Muscle of leg (tissue), 11 donors: Measurements from ENCODE around the gene ARG2. TPM values are rescaled to one million over a fixed set of nuclear protein-coding genes. Genes with fewer than 3 reads are reported as not detected.

ENCODE experiments used
- DNase-seq: peaks from one replicate; pipeline ENCODE4 v3.0.0; 2013
- H3K27ac ChIP-seq: one replicate; pipeline ENCODE4 v1.5.1; 2013; ENCODE audit warnings: mild to moderate bottlenecking, low read length, control low read depth
- H3K27me3 ChIP-seq: one replicate; pipeline ENCODE4 v1.6.1; 2013; ENCODE audit warnings: low read length; ENCODE audit not compliant: control insufficient read depth, insufficient read depth
- H3K36me3 ChIP-seq: one replicate; pipeline ENCODE4 v1.6.1; 2013; ENCODE audit warnings: low read length; ENCODE audit not compliant: control insufficient read depth, insufficient read depth
- H3K4me1 ChIP-seq: one replicate; pipeline ENCODE4 v1.6.1; 2013; ENCODE audit warnings: low read length; ENCODE audit not compliant: control insufficient read depth, insufficient read depth
- H3K4me3 ChIP-seq: one replicate; pipeline ENCODE4 v1.5.1; 2013; ENCODE audit warnings: low read length, control low read depth
- H3K9me3 ChIP-seq: replicated peaks from 2 replicates; pipeline ENCODE4 v1.6.1; 2013; ENCODE audit warnings: low read depth, low read length; ENCODE audit not compliant: control insufficient read depth
- WGBS: methylation state at CpG from one replicate; pipeline ENCODE4 v1.1.5; 2013; ENCODE audit warnings: missing lambda C conversion rate; ENCODE audit not compliant: insufficient coverage; 5-methylcytosine and 5-hydroxymethylcytosine counted together
- polyA plus RNA-seq, 8 donors: library from polyadenylated mRNA; unstranded; fragments of 120-200 nt; gene quantifications; one replicate each; pipeline versions ENCODE4 v1.2.1 to v1.2.3, GENCODE V29; 2013; ENCODE audit warnings: inconsistent platforms in 1 of 8, low replicate concordance in 1 of 8; ENCODE audit not compliant: insufficient read length in 8 of 8, insufficient read depth in 1 of 8
- total RNA-seq: library from RNA; stranded (reverse); fragments of 120-200 nt; gene quantifications from one replicate; pipeline ENCODE4 v1.2.4, GENCODE V29; 2013

ARG2 gene
- total and polyA plus RNA-seq, 9 donors, result 1.0 to 3.1 (median 2.0) TPM

GRCh38 chr14:67675219-67675582, 55.5 kb downstream of the ARG2 start:
- Histone ChIP-seq H3K36me3 (peaks cover 21% of the 10 kb centered on the region), H3K9me3 (no peaks in the 10 kb centered on the region), H3K4me1 (peaks cover 17% of the 10 kb centered on the region), H3K4me3 (peak overlapping the region; percentile 89), H3K27ac (peak overlapping the region; percentile 99), H3K27me3 (no peaks in the 10 kb centered on the region)
- no peak for DNase-seq
- 8% methylated on average over 12 of the region's 16 CpGs for WGBS

- H3K4me3 ChIP-seq, result no peak overlapping the region
- H3K9me3 ChIP-seq, result no peaks in the 10 kb centered on the region
- H3K27ac ChIP-seq, result no peak overlapping the region
- 100% methylated on average over 1 of the region's 2 CpGs for WGBS
- DNase-seq, result no peak
- H3K4me1 ChIP-seq, result peaks cover 8% of the 10 kb centered on the region
- peaks cover 38% of the 10 kb centered on the region for H3K36me3 ChIP-seq
- no peaks in the 10 kb centered on the region for H3K27me3 ChIP-seq
Observed at GRCh38 chr14:67679006-67679405, 59.3 kb downstream of the ARG2 start.

GRCh38 chr14:67680121-67680602, 60.4 kb downstream of the ARG2 start:
- H3K9me3 ChIP-seq, result no peaks in the 10 kb centered on the region
- H3K36me3 ChIP-seq, result peaks cover 42% of the 10 kb centered on the region
- no peaks in the 10 kb centered on the region for H3K27me3 ChIP-seq
- DNase-seq, result no peak
- no peak overlapping the region for H3K4me3 ChIP-seq
- 100% methylated on average over 2 of the region's 3 CpGs for WGBS
- H3K4me1 ChIP-seq, result peaks cover 6% of the 10 kb centered on the region
- H3K27ac ChIP-seq, result no peak overlapping the region

- H3K9me3 ChIP-seq, result no peaks in the 10 kb centered on the region
- H3K36me3 ChIP-seq, result peaks cover 50% of the 10 kb centered on the region
- no peaks in the 10 kb centered on the region for H3K4me1 ChIP-seq
- 80% methylated on average over 1 of the region's 2 CpGs for WGBS
- no peaks in the 10 kb centered on the region for H3K27me3 ChIP-seq
- DNase-seq, result no peak
- H3K27ac ChIP-seq, result no peak overlapping the region
- no peak overlapping the region for H3K4me3 ChIP-seq
Observed at GRCh38 chr14:67680941-67681340, 61.2 kb downstream of the ARG2 start.

GRCh38 chr14:67683842-67684241, 64.1 kb downstream of the ARG2 start:
- H3K4me1 ChIP-seq, result no peaks in the 10 kb centered on the region
- H3K27ac ChIP-seq, result no peak overlapping the region
- H3K27me3 ChIP-seq, result no peaks in the 10 kb centered on the region
- DNase-seq, result no peak
- peaks cover 55% of the 10 kb centered on the region for H3K36me3 ChIP-seq
- no peaks in the 10 kb centered on the region for H3K9me3 ChIP-seq
- H3K4me3 ChIP-seq, result no peak overlapping the region

- Histone ChIP-seq H3K36me3 (peaks cover 67% of the 10 kb centered on the region), H3K4me3 (no peak overlapping the region), H3K27ac (no peak overlapping the region), H3K9me3 (no peaks in the 10 kb centered on the region), H3K27me3 (no peaks in the 10 kb centered on the region), H3K4me1 (peaks cover 8% of the 10 kb centered on the region)
- DNase-seq, result no peak
- 88% methylated on average over 3 of the region's 4 CpGs for WGBS
Observed at GRCh38 chr14:67690011-67690410, 70.3 kb downstream of the ARG2 start.

- under 1% methylated on average over 17 of the region's 21 CpGs for WGBS
- no peaks in the 10 kb centered on the region for H3K27me3 ChIP-seq
- DNase-seq, result peak; percentile 92
- peaks cover 25% of the 10 kb centered on the region for H3K36me3 ChIP-seq
- H3K9me3 ChIP-seq, result no peaks in the 10 kb centered on the region
- peak overlapping the region; percentile 96 for H3K27ac ChIP-seq
- H3K4me1 ChIP-seq, result peaks cover 8% of the 10 kb centered on the region
- peak overlapping the region; percentile 80 for H3K4me3 ChIP-seq
Observed at GRCh38 chr14:67694791-67695393, 75.2 kb downstream of the ARG2 start.

GRCh38 chr14:67695394-67695949, 75.8 kb downstream of the ARG2 start, which contains the start of gene RDH11:
Gene RDH11, minus strand, starts transcription at chr14:67695764. Its CDS starts 61 bp downstream, at chr14:67695703.
- H3K27me3 ChIP-seq, result no peaks in the 10 kb centered on the region
- 0% methylated on average over 22 of the region's 25 CpGs for WGBS
- DNase-seq, result peak; percentile 97
- peak within 1 kb of the TSS; percentile 80 for H3K4me3 ChIP-seq
- peaks cover 19% of the 10 kb centered on the region for H3K36me3 ChIP-seq
- no peaks in the 10 kb centered on the region for H3K9me3 ChIP-seq
- H3K4me1 ChIP-seq, result peaks cover 8% of the 10 kb centered on the region
- peak within 1 kb of the TSS; percentile 96 for H3K27ac ChIP-seq

GRCh38 chr14:67697006-67697405, 77.3 kb downstream of the ARG2 start:
- no peak for DNase-seq
- Histone ChIP-seq H3K9me3 (no peaks in the 10 kb centered on the region), H3K4me1 (peaks cover 8% of the 10 kb centered on the region), H3K27ac (no peak overlapping the region), H3K27me3 (no peaks in the 10 kb centered on the region), H3K36me3 (peaks cover 6% of the 10 kb centered on the region), H3K4me3 (no peak overlapping the region)
- 59% methylated on average over 1 of the region's 4 CpGs for WGBS

- H3K36me3 ChIP-seq, result no peaks in the 10 kb centered on the region
- peaks cover 8% of the 10 kb centered on the region for H3K4me1 ChIP-seq
- no CpG with 5 or more reads among the region's 1 CpG for WGBS
- H3K27me3 ChIP-seq, result no peaks in the 10 kb centered on the region
- no peaks in the 10 kb centered on the region for H3K9me3 ChIP-seq
- DNase-seq, result no peak
- H3K27ac ChIP-seq, result no peak overlapping the region
- H3K4me3 ChIP-seq, result no peak overlapping the region
Observed at GRCh38 chr14:67698179-67698578, 78.5 kb downstream of the ARG2 start.
